NB4 (cell line): ENCODE results near the gene CDC42EP4.

Experiments
- MYC ChIP-seq: IDR thresholded peaks from 2 replicates; pipeline ENCODE4 v1.6.1; 2011; ENCODE audit warnings: low read depth, low read length
- POLR2A ChIP-seq: IDR thresholded peaks from 2 replicates; pipeline ENCODE4 v1.6.1; 2011; ENCODE audit warnings: mild to moderate bottlenecking; ENCODE audit not compliant: insufficient read length; ENCODE audit errors: extremely low read depth
- TF ChIP-seq, protein P1 (sequence below): IDR thresholded peaks from one replicate; pipeline ENCODE4 v1.5.1; 2012; ENCODE audit warnings: low read depth, low read length

DNA sequence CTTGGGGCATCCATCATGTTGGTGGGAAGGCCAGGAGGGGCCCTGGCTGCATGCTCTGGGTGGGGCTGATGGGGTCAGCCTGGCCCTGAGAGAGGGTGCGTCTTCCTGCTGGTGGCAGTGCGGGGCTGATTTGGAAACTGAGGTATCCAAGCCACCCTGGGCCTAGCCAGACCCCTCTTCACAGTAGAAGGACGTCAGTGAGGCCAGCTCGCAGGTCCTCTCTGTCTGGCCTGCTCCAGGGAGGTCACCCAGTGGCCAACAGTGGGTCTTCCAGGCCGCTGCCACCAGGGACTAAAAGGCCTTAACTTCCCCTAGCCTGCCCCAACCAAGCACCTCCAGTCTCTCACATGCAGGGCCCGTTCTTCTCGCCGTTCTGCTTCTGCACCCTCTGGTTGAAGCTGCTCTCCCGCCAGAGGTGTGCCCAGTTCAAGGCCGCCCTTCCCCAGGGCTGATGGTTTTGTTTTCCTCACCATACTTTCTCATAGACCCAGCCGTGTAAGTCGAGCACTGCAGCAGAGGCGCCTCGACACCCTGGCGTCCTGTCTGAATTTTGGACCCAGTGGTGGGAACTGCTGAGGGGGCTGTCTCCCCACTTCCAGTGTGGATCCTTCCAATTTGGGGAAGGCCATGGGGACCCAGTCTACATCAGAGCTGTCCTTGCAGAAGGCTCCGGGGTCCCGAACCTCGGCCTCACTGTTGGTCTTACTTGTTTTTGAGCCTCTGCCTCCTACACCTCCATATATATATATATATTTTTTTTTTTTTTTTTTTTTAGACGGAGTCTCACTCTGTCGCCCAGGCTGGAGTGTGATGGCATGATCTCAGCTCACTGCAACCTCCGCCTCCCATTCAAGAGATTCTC lies 42.9 kb upstream of the CDC42EP4 start:
- TF ChIP-seq, protein P1, sequence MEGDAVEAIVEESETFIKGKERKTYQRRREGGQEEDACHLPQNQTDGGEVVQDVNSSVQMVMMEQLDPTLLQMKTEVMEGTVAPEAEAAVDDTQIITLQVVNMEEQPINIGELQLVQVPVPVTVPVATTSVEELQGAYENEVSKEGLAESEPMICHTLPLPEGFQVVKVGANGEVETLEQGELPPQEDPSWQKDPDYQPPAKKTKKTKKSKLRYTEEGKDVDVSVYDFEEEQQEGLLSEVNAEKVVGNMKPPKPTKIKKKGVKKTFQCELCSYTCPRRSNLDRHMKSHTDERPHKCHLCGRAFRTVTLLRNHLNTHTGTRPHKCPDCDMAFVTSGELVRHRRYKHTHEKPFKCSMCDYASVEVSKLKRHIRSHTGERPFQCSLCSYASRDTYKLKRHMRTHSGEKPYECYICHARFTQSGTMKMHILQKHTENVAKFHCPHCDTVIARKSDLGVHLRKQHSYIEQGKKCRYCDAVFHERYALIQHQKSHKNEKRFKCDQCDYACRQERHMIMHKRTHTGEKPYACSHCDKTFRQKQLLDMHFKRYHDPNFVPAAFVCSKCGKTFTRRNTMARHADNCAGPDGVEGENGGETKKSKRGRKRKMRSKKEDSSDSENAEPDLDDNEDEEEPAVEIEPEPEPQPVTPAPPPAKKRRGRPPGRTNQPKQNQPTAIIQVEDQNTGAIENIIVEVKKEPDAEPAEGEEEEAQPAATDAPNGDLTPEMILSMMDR = no peak
- no peak for TF ChIP-seq MYC
- no peak for TF ChIP-seq POLR2A
